ENCODE results near the gene TTC39C. TPM values are rescaled to one million over a fixed set of nuclear protein-coding genes. Genes with fewer than 3 reads are reported as not detected.

Gene TTC39C
- total RNA-seq, 4 donors from 2014 or later, result 12.3 to 35.9 (median 24.8) TPM

DNA sequence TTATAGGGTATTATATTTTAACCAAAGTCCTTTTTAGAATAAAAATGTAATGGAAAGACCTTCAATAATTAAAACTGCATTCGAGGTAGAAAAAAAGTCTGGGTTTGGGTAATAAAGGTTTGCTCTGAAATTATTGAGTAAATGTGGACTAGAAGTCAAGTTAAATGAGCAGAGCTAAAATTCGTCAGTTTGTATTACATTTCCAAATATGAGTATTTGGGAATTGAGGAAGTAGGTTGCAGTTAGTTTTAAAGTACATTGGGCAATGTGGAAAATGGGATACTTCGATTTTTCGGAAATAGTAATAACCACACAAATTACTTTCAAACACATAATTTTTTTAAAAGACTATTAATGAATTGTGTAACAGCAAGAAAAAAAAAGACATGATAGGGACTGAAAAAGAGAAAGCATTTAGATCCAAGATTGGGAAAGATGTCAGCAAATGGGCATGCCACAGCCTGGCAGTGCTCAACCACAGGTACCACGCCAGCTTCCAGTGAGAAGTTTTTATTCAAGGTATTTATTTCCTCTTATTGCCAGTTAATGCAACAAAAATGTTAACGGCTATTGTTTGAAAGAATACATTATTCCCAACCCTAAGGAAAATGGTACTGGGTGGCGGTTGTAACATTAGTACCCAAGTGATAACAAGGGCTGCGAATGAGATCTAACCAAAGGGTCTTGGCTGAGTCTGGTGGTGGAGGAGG, 50.0 kb downstream of the TTC39C start:
- Histone ChIP-seq H3K27me3 (no peaks in the 10 kb centered on the region), H3K4me3 (no peak overlapping the region), H3K9me3 (no peaks in the 10 kb centered on the region), H3K36me3 (peaks cover 0 to 21% (median 0%) of the 10 kb centered on the region in 3 donors), H3K27ac (no peak overlapping the region), H3K4me1 (peaks cover 0 to 29% (median 2%) of the 10 kb centered on the region in 3 donors)
- DNase-seq, result no peak
- intact Hi-C loops (cut with DNase I), result loop anchor here (10.0 kb wide), 1 partner anchor 60 kb away; no protein-coding TSS in a partner anchor
- 41 to 47% methylated on average over 8 of the region's 8 CpGs for WGBS, 2 donors
- TF ChIP-seq, protein P1, sequence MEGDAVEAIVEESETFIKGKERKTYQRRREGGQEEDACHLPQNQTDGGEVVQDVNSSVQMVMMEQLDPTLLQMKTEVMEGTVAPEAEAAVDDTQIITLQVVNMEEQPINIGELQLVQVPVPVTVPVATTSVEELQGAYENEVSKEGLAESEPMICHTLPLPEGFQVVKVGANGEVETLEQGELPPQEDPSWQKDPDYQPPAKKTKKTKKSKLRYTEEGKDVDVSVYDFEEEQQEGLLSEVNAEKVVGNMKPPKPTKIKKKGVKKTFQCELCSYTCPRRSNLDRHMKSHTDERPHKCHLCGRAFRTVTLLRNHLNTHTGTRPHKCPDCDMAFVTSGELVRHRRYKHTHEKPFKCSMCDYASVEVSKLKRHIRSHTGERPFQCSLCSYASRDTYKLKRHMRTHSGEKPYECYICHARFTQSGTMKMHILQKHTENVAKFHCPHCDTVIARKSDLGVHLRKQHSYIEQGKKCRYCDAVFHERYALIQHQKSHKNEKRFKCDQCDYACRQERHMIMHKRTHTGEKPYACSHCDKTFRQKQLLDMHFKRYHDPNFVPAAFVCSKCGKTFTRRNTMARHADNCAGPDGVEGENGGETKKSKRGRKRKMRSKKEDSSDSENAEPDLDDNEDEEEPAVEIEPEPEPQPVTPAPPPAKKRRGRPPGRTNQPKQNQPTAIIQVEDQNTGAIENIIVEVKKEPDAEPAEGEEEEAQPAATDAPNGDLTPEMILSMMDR (IDR thresholded peaks at IDR 0.05), result no peak
- TF ChIP-seq POLR2A (IDR thresholded peaks at IDR 0.05), result no peak

DNA sequence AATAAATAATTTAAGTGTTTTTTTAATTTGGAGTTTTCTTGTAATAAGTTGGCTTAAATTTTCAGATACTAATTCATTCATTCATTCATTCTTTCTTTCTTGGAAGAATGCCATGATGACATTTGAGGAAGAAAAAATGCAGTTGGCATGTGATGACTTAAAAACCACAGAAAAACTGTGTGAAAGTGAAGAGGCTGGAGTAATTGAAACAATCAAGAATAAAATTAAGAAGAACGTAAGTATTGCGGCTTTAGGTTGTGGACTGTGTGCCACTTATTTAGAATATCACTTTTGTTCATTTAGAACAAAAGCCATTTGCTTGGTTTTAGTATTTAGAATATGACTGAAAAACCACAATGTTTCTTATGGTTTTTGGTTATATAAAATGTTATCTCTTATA, 51.4 kb downstream of the TTC39C start:
- Histone ChIP-seq H3K4me1 (peaks cover 0 to 29% (median 2%) of the 10 kb centered on the region in 3 donors), H3K9me3 (no peaks in the 10 kb centered on the region), H3K4me3 (no peak overlapping the region), H3K27ac (no peak overlapping the region), H3K36me3 (peaks cover 0 to 28% (median 0%) of the 10 kb centered on the region in 3 donors), H3K27me3 (no peaks in the 10 kb centered on the region)
- intact Hi-C loops (cut with DNase I), result loop anchor here (10.0 kb wide), 1 partner anchor 61 kb away; no protein-coding TSS in a partner anchor
- DNase-seq, result no peak
- WGBS, 2 donors, result 91 to 94% methylated on average over 2 of the region's 2 CpGs
- TF ChIP-seq, protein P1 (IDR thresholded peaks at IDR 0.05), result no peak
- TF ChIP-seq POLR2A (IDR thresholded peaks at IDR 0.05), result no peak

DNA sequence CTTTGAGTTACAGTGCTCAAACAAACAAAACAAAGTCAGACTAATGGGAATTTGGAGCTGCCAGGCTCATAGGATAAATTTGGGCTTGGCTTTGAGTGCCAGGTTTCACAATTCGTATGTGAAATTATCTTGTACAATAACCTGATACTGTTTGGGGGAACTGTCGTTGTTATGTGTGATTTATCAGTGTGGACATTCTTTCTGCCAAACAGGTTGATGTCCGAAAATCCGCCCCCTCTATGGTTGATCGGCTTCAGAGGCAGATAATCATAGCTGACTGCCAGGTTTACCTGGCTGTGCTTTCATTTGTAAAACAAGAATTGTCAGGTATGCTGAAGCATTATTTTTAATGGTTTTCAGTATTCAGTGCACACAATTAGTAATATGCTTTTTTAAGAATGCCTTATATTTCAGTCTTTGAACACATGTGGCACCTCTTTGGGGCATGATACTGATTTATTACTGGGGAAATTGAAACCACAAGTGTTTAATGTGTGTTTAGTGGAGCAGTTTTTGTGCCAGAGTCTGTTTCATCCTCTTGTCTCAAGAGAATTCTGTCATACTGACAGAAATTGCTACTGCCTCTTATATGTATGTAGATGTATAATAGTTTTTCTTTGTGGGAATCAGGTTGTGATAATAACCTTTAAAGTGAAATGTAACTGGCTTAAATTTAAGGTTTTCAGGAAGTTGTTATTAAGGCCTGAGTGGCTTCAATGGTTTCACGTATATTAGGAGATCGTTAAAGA, 54.6 kb downstream of the TTC39C start:
- Histone ChIP-seq H3K27me3 (no peaks in the 10 kb centered on the region), H3K4me3 (no peak overlapping the region), H3K27ac (no peak overlapping the region), H3K9me3 (no peaks in the 10 kb centered on the region), H3K4me1 (peaks cover 0 to 17% (median 2%) of the 10 kb centered on the region in 3 donors), H3K36me3 (peaks cover 0 to 47% (median 0%) of the 10 kb centered on the region in 3 donors)
- WGBS, 2 donors, result 68 to 75% methylated on average over 7 of the region's 7 CpGs
- DNase-seq, result no peak
- intact Hi-C loops (cut with DNase I), result loop anchor here (10.0 kb wide), 1 partner anchor 64 kb away; no protein-coding TSS in a partner anchor
- TF ChIP-seq POLR2A (IDR thresholded peaks at IDR 0.05), result no peak
- TF ChIP-seq, protein P1 (IDR thresholded peaks at IDR 0.05), result no peak

DNA sequence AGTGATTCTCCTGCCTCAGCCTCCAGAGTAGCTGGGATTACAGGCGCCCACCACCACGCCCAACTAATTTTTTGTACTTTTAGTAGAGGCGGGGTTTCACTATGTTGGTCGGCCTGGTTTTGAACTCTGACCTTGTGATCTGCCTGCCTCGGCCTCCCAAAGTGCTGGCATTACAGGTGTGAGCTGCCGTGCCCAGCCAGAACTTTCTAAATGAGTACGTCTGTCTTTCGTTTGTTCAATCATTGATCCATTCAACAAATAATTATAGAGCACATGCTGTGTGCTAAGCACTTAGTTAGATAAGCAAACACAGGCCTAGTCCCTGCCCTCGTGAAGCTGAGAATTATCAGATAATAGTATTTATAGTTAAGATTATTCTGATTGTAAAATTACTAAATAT, 56.5 kb downstream of the TTC39C start:
- Histone ChIP-seq H3K4me3 (no peak overlapping the region), H3K27me3 (no peaks in the 10 kb centered on the region), H3K27ac (no peak overlapping the region), H3K9me3 (no peaks in the 10 kb centered on the region), H3K36me3 (peaks cover 0 to 47% (median 0%) of the 10 kb centered on the region in 3 donors), H3K4me1 (peaks cover 0 to 16% (median 6%) of the 10 kb centered on the region in 3 donors)
- WGBS, 2 donors, result 88 to 89% methylated on average over 9 of the region's 9 CpGs
- DNase-seq, result no peak
- intact Hi-C loops (cut with DNase I), result no loop called here
- TF ChIP-seq, protein P1 (IDR thresholded peaks at IDR 0.05), result no peak

DNA sequence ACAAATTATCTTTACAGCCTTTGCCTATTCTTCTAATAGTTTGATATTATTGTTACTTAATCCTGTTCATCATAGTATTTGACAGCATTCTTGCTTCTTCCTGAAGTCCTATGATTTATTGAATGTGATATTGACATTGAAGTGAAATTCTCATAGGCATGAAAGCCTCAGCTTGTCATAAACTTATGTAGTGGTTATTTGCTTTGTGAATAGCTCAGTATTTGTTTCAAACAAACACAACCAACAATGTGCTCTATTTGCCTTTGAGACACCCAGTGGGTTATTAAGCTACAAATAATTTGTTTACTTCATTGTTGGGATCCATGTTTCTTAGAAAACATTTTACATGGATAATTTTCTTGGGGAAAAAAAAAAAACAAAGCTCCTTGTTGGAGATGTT, 57.2 kb downstream of the TTC39C start:
- DNase-seq, result no peak
- Histone ChIP-seq H3K36me3 (peaks cover 0 to 40% (median 0%) of the 10 kb centered on the region in 3 donors), H3K4me3 (no peak overlapping the region), H3K9me3 (no peaks in the 10 kb centered on the region), H3K27ac (no peak overlapping the region), H3K4me1 (peaks cover 0 to 21% (median 8%) of the 10 kb centered on the region in 3 donors), H3K27me3 (no peaks in the 10 kb centered on the region)
- intact Hi-C loops (cut with DNase I), result no loop called here
- TF ChIP-seq POLR2A (IDR thresholded peaks at IDR 0.05), result no peak
- TF ChIP-seq, protein P1 (IDR thresholded peaks at IDR 0.05), result no peak

Data from esophagus squamous epithelium (tissue), 5 donors.